Activated naive CD8-positive, alpha-beta T cell treated with anti-CD3 and anti-CD28 coated beads for 36 hours (primary cell): ENCODE measurements around the gene NTM. TPM values are rescaled to one million over a fixed set of nuclear protein-coding genes. Genes with fewer than 3 reads are reported as not detected.

ENCODE experiments used
- DNase-seq: peaks from one replicate; pipeline ENCODE4 v3.0.0; 2021
- H3K27ac Mint-ChIP-seq: one replicate; pipeline ENCODE4 v1.8.0; 2022; ENCODE audit warnings: mild to moderate bottlenecking, moderate library complexity, mixed read lengths
- H3K27me3 Mint-ChIP-seq: one replicate; pipeline ENCODE4 v1.8.0; 2022; ENCODE audit warnings: mild to moderate bottlenecking, mixed read lengths
- H3K36me3 Mint-ChIP-seq: one replicate; pipeline ENCODE4 v1.8.0; 2021; ENCODE audit warnings: mild to moderate bottlenecking, mixed read lengths
- H3K4me1 Mint-ChIP-seq: one replicate; pipeline ENCODE4 v1.8.0; 2021; ENCODE audit warnings: mixed read lengths
- H3K4me3 Mint-ChIP-seq: one replicate; pipeline ENCODE4 v1.8.0; 2022; ENCODE audit warnings: mild to moderate bottlenecking, moderate library complexity, mixed read lengths
- H3K9me3 Mint-ChIP-seq: one replicate; pipeline ENCODE4 v1.8.0; 2022; ENCODE audit warnings: mixed read lengths
- total RNA-seq, 2 experiments: library from RNA; stranded (reverse); gene quantifications; one replicate each; pipeline ENCODE4 v1.2.3, GENCODE V29; 2021

The NTM gene
- total RNA-seq, 2 experiments from 2014 or later: not detected

DNA sequence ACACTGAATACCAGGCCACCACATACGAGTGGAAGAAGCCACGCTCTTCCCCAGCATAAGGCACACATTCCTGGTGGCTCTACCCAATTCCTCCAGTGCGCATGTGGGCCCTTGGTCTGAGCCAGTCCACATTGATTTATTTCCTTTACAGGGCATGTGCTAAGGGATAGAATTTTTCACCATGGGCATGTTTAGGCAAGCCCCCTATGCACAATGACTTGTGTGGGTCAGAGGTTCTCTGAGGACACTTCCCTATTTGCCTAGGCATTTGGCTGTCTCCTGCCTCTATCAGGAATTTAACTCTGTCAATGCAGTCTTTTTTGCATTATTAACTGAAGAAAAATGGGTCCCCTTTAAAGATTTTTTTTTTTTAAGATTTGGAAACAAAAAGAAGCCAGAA, 718.1 kb downstream of the NTM start:
- no peaks in the 10 kb centered on the region for H3K27me3 Mint-ChIP-seq
- H3K36me3 Mint-ChIP-seq: no peaks in the 10 kb centered on the region
- H3K4me1 Mint-ChIP-seq: no peaks in the 10 kb centered on the region
- no peak overlapping the region for H3K4me3 Mint-ChIP-seq
- H3K27ac Mint-ChIP-seq: no peak overlapping the region
- peaks cover 13% of the 10 kb centered on the region for H3K9me3 Mint-ChIP-seq
- DNase-seq: no peak

DNA sequence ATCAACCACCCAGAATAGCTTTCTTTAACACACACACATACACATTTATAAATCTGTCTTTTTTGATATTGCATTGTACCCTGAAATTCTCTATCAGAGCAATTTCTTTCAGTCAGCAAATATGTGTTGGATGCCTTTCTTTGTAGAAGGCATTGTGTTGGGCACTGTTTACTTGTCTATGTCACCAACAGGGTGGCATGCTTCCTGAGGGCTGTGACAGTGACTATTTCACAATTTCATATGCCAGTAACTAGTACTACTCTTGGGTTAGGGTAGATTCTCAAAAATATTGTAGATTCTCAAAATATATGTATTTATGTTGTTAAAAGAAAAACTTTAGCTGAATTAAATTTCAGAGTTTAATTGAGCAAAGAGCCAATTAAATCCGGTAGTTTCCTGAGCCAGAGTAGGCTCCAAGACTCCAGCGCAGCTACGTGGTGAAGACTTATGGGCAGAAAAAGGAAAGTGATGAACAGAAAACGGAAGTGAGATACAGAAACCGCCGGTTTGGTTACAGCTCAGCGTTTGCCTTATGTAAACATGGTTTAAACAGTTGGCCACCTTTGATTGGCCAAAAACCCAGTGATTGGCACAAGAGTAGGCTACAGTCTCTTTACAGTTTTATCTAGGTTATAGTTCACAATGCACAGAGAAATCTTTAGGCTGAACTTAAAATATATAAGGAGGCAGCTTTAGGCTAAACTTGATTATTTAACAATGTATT, 723.3 kb downstream of the NTM start:
- H3K27me3 Mint-ChIP-seq: no peaks in the 10 kb centered on the region
- no peaks in the 10 kb centered on the region for H3K4me1 Mint-ChIP-seq
- no peak for DNase-seq
- peaks cover 2% of the 10 kb centered on the region for H3K9me3 Mint-ChIP-seq
- H3K27ac Mint-ChIP-seq: no peak overlapping the region
- H3K36me3 Mint-ChIP-seq: no peaks in the 10 kb centered on the region
- H3K4me3 Mint-ChIP-seq: no peak overlapping the region

DNA sequence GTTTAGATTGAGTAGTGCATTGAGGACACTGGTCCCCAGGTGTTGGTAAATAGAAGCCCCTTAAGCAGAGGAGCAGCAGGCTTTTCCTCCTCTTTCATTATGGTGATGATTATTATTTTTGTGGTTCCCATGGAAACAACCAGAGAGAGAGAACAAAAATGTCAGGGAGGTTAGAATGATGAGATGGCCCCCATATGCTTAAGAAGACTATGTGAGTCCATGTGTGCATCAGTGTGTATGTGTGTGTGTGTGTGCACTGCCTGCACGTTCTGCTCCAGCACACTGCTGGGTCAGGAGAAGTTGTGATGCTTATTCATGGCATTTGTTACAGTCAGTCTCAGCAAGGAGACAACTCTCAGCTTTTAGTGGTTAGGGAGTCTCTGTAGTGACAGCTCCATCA, 724.2 kb downstream of the NTM start:
- no peaks in the 10 kb centered on the region for H3K36me3 Mint-ChIP-seq
- H3K4me3 Mint-ChIP-seq: no peak overlapping the region
- no peaks in the 10 kb centered on the region for H3K4me1 Mint-ChIP-seq
- peaks cover 2% of the 10 kb centered on the region for H3K9me3 Mint-ChIP-seq
- H3K27ac Mint-ChIP-seq: no peak overlapping the region
- DNase-seq: no peak
- no peaks in the 10 kb centered on the region for H3K27me3 Mint-ChIP-seq

DNA sequence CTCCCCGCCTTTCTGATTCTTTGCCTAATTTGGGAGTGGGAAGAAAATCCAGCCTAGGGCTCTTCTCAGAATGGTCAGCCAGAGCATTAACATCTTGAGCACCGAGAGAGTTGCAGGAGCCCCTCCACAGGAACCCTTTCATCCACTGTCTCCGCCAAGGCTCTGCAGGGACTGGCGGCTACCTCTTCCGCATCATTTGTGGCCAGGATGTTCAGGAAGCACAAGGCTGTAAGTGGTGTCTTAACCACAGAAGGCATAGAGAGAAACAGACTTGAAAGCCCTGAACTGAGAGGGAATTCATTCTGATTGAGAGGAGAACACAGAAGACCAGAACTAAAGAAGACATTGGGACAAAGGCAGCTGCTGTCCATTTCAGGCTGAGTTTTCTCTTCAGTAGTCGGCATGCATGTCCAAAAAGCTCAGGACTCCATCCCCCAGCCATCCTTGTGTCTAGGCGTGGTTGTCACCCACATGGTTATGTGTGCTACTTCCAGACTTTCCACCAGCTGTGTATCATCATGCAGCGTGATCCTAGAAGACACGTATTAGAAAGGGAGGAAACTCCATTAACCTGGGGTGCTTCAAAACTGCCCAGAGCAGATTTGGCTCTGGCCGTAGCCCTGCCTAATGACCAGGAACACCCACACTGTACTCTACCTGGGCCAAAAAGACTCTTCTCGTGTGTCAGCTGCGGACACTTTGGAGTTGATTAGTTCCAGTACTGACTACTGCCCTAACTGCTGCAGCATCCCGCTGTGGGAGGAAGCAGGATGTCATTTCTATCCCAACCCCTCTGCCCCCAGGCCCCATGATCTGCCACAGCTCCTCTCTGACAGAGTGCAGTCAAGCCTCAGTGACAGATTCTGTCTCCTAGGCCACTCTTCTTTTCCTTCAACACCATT, 725.1 kb downstream of the NTM start:
- Mint-ChIP-seq H3K4me3 (no peak overlapping the region), H3K36me3 (no peaks in the 10 kb centered on the region), H3K9me3 (peaks cover 2% of the 10 kb centered on the region), H3K4me1 (no peaks in the 10 kb centered on the region), H3K27ac (no peak overlapping the region), H3K27me3 (no peaks in the 10 kb centered on the region)
- DNase-seq: no peak

DNA sequence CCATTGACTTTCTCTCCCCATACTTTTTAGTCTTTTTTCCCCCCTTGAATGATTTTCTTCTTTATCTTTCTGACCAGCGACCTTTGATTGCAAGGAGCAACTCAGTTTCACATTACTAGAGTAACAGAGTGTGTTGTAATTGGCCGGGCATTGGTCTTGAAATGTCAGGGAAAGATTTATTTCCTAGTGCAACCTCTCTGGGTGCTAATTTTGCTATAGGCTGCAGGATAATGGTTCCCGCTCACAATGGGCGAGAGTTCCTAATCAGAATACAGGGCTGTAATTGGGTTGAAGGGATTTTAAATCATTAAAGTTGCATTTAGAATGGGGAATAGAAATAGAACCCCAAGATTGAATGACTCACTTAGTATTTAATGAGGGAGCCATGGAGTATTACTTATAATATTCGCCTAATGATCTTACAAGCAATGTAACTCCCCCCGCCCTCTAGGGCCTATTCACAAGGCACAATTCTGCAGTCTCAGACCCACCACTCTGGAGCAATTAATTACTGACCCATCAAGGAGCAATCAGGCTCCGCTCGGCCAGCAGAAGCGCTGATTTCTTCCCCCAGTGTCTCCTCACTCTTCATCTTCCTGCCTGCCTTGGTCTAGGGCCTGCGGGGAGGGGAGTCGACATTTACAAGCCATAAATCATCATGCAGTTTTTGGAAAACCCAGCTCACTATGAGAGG, 725.9 kb downstream of the NTM start:
- H3K36me3 Mint-ChIP-seq: no peaks in the 10 kb centered on the region
- no peaks in the 10 kb centered on the region for H3K27me3 Mint-ChIP-seq
- no peak overlapping the region for H3K4me3 Mint-ChIP-seq
- H3K9me3 Mint-ChIP-seq: peaks cover 2% of the 10 kb centered on the region
- H3K27ac Mint-ChIP-seq: no peak overlapping the region
- DNase-seq: no peak
- H3K4me1 Mint-ChIP-seq: no peaks in the 10 kb centered on the region

DNA sequence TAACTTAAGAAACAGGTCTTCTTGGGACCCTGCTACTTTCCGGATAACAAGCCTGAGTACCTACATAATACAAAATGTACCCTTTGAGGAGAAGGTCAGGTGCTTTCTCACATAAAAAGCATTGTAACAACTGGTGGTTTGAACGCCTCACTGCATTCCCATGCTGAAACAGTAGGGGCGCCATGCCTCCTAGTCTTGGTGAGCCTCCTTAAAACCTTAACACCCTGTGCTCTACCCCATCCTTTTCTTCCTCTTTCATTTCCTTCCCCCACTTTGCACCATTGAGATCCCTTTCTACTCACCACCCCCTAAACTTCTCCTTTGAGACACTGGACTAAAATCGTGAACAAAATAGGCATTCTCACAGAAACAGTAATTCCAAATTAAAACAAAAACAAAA, 729.3 kb downstream of the NTM start:
- Mint-ChIP-seq H3K4me3 (no peak overlapping the region), H3K27me3 (no peaks in the 10 kb centered on the region), H3K9me3 (no peaks in the 10 kb centered on the region), H3K27ac (no peak overlapping the region), H3K36me3 (no peaks in the 10 kb centered on the region), H3K4me1 (no peaks in the 10 kb centered on the region)
- no peak for DNase-seq

DNA sequence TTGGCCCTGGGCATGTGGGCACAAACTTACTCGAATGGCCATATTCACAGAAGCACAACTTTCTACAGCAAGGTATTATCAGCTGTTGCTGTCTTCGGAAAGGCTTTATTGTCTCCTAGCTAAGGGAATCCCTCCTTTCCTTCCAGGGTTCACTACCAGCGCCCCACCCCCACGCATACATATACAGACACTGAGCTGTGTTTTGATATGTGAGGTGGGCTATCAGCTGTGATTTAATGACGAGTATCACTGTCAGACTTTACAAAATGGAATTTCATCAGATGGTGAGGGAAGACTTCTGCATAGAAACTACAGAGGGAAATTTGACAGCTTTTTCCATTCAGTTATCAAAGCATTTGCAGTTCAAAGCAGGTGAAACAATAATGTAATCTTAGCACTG, 730.2 kb downstream of the NTM start:
- Mint-ChIP-seq H3K27me3 (no peaks in the 10 kb centered on the region), H3K27ac (no peak overlapping the region), H3K4me3 (no peak overlapping the region), H3K36me3 (no peaks in the 10 kb centered on the region), H3K9me3 (peaks cover 2% of the 10 kb centered on the region), H3K4me1 (no peaks in the 10 kb centered on the region)
- DNase-seq: no peak

DNA sequence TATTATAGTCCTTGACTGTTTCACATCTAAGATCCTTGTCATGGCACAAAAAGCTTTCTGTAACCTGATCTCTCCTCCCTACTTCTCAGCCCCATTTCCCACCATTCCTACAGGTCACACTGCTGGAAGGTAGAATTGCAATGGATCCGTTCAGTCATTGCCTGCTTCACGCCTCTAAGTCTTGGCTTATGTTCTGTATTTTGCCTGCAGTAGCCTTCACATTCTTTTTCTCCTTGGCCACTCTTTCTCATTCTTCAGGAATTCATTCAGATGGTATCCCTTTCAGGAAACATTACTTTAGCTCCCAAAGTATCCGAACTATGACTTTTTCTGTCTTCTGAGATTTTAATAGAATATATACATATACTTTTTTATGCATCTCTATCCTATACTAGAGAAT, 731.5 kb downstream of the NTM start:
- Mint-ChIP-seq H3K36me3 (no peaks in the 10 kb centered on the region), H3K9me3 (peaks cover 2% of the 10 kb centered on the region), H3K4me1 (no peaks in the 10 kb centered on the region), H3K4me3 (no peak overlapping the region), H3K27ac (no peak overlapping the region), H3K27me3 (no peaks in the 10 kb centered on the region)
- DNase-seq: no peak

DNA sequence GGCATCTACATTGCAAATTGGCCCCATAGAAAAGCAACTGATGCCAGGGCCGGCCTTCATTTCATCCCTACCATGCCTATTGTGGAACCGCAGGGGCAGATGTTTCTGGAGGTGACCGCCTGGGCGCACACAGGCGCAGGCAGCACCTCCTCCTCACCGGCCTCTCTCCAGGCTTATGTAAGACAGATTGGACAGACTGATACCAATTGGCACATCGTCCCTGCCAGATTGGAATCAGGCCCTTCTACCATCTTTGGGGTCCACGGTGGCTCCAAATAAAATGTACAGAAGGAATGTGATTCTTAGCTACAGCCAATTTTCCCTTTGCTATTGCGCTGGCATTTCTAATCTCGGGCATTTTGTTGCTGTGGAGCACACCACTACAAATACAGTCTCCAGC, 732.6 kb downstream of the NTM start:
- H3K36me3 Mint-ChIP-seq: no peaks in the 10 kb centered on the region
- H3K27me3 Mint-ChIP-seq: no peaks in the 10 kb centered on the region
- H3K27ac Mint-ChIP-seq: no peak overlapping the region
- H3K4me3 Mint-ChIP-seq: no peak overlapping the region
- no peaks in the 10 kb centered on the region for H3K4me1 Mint-ChIP-seq
- H3K9me3 Mint-ChIP-seq: peaks cover 2% of the 10 kb centered on the region
- no peak for DNase-seq

DNA sequence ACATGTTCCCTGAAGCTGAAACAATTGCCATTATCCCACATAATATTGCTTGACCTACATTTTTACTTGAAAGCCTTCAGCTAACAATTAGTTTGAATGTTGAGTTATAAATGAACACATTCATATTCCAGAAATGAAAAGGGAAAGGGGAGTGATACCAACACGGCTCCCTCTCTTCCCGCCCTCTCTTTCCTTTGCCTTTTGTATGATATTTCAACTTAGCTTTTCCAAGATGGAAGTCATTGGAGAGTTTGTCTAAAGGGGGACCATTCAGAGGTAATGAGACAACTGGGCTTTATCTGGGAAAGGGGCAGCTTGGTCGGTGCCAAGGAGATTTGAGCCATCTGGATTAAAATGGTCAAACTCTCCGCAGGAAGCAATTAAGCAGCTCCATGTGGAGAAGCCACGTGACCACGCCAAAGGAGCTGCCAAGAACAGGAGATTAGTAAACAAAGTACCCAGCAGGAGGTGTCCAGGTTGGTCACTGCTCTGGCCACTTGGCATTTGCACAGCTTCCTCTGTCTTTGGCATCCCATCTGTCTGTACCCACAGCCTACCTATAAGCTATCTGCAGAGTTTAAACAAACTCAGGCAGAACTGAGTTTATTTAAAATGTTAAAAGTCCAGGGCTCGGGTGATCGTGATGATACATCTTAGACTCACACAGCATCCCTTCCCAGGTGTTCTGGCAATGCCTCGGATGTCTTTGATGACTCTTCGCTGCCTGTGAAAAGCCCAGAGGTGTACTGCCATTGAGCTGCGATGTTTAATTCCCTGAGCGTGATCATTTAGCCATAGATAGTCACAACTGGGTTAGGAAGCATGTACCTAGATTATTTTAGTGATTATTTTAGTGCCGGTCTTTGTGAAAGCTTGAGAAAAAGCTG, 735.9 kb downstream of the NTM start:
- Mint-ChIP-seq H3K4me3 (no peak overlapping the region), H3K36me3 (no peaks in the 10 kb centered on the region), H3K27me3 (no peaks in the 10 kb centered on the region), H3K27ac (no peak overlapping the region), H3K4me1 (no peaks in the 10 kb centered on the region), H3K9me3 (peaks cover 3% of the 10 kb centered on the region)
- DNase-seq: no peak

DNA sequence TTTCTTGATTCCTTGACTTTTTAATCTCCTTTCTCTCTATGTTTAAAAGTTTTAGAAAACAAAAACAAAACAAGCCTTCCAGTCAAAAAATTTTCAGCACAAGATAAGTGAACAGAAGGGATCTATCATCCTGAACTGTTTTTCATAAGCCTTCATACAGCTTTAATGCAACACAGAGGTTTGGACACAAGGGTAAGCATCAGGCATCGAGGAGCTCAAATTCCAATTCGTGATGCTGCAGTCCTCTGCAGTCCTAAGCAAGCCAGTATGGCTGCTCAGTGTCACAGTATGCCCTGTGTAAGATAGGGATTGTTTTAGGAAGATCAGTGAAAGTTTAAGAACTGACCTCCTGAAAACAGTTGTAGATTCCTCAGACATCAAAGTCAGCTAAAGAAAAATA, 740.9 kb downstream of the NTM start:
- H3K9me3 Mint-ChIP-seq: peaks cover 1% of the 10 kb centered on the region
- H3K27ac Mint-ChIP-seq: no peak overlapping the region
- no peaks in the 10 kb centered on the region for H3K4me1 Mint-ChIP-seq
- H3K36me3 Mint-ChIP-seq: no peaks in the 10 kb centered on the region
- no peaks in the 10 kb centered on the region for H3K27me3 Mint-ChIP-seq
- DNase-seq: no peak
- H3K4me3 Mint-ChIP-seq: no peak overlapping the region

DNA sequence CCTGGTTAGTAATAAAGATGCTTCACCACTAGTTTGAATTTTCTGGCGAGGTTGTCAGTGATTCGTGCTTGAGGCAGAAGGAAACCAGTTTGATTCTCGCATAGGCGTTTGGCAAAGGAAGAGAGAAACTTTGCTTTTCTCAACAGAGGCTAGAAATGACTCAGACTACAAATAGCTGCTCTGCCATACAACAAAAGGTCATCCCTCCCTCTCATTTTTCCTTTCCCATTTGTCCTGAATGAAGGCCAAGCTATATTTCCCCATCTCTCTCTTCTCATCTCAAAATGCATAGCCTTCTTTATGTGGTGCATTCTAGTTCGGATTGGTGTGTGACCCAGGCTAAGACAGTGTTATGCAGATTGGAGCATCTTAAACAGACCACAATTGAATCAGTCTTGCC, 741.4 kb downstream of the NTM start:
- Mint-ChIP-seq H3K27ac (no peak overlapping the region), H3K36me3 (no peaks in the 10 kb centered on the region), H3K4me3 (no peak overlapping the region), H3K4me1 (no peaks in the 10 kb centered on the region), H3K27me3 (no peaks in the 10 kb centered on the region), H3K9me3 (peaks cover 1% of the 10 kb centered on the region)
- no peak for DNase-seq

DNA sequence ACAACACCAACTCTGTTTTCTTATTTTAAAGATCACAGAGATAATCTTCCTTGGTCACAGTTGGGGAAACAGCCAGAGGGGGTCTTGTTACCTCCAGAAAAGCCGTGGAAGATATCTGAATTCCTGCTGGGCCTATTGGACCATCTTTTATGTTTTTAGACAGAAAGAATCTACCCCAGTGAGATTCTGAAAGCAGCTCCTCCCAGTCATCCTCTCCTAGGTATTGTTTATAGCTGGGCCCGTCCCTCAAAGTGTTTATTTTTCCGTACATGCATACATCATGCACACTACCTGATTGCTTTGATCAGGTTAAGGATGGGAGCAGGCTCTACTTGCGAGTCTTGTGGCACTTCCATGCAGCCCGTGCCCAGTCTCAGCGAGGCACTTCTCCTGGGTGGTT, 742.4 kb downstream of the NTM start:
- Mint-ChIP-seq H3K36me3 (no peaks in the 10 kb centered on the region), H3K4me3 (no peak overlapping the region), H3K27ac (no peak overlapping the region), H3K27me3 (no peaks in the 10 kb centered on the region), H3K9me3 (peaks cover 1% of the 10 kb centered on the region), H3K4me1 (no peaks in the 10 kb centered on the region)
- no peak for DNase-seq

DNA sequence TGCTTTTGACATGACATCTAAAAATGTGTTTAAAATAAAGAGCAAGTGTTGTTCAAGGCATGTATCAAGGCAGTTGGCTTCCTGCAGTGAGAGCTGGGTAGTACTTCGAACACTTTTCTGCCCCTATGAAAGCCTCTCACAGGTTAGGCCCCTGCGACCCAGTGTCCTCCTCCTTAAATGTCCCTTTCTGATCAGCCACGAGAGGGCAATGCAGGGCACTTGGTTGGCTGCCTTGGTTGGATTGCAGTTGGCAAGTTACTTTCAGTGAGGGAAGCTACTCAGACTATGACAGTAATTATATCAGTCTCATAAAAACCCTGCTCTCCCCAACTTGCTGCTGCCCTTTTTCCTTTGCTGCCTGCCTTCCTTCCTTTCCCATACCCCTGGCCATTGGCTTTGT, 743.8 kb downstream of the NTM start:
- Mint-ChIP-seq H3K27me3 (no peaks in the 10 kb centered on the region), H3K36me3 (no peaks in the 10 kb centered on the region), H3K9me3 (peaks cover 1% of the 10 kb centered on the region), H3K4me3 (no peak overlapping the region), H3K27ac (no peak overlapping the region), H3K4me1 (no peaks in the 10 kb centered on the region)
- no peak for DNase-seq

DNA sequence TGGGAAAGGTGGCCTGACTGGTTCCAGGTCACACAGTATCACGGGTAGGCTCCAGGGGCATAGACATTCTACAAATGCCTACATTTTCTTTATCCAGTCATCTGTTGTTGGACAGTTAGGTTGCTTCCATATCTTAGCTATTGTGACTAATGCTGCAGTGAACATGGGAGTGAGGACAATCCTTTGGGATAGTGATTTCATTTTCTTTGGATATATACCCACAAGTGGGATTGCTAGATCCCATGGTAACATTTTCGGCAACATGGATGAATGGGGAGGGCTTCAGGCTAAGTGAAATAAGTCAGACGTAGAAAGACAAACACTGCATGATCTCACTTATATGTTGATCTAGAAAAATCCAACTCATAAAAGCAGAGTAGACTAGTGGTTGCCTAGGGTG, 744.3 kb downstream of the NTM start:
- Mint-ChIP-seq H3K36me3 (no peaks in the 10 kb centered on the region), H3K4me1 (no peaks in the 10 kb centered on the region), H3K27me3 (no peaks in the 10 kb centered on the region), H3K9me3 (peaks cover 1% of the 10 kb centered on the region), H3K4me3 (no peak overlapping the region), H3K27ac (no peak overlapping the region)
- DNase-seq: no peak
